HG03469 (cell line): Measurements from ENCODE around the gene NR2F1-AS1.
"Not testable (repeated sequence)": the region's sequence is repeated elsewhere in the genome, so short reads cannot be mapped to it uniquely, and the experiment has no call there.

Experiments used
- ATAC-seq: cut with Tn5 transposase; IDR thresholded peaks from one replicate; pipeline ENCODE4 v1.9.1; 2021; ENCODE audit warnings: mild to moderate bottlenecking, moderate library complexity, moderate number of reproducible peaks; ENCODE audit not compliant: unreplicated experiment

The NR2F1-AS1 gene

GRCh38 chr5:93401634-93402213 lies 179.3 kb downstream of the NR2F1-AS1 start:
- ATAC-seq, result no peak

DNA sequence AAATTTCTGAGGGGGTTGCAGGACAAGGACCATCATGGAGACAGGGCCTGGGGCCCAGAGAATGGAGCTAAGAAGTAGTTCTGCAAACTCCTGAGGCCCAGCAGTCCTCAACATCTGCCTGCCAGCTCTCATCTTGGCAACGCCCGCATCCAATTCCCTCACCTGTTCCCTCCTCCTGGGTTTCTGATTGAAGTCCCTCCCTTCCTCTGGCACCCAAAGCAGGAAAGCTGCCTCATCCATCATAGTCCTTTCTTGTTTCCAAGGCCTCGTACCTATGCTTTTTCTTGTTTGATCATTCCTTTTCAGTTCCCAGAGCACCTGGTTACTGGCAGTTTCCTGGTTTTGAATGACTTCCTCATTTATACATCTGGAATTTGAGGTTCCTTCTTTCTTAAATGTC lies 181.3 kb downstream of the NR2F1-AS1 start:
- ATAC-seq, result no peak

DNA sequence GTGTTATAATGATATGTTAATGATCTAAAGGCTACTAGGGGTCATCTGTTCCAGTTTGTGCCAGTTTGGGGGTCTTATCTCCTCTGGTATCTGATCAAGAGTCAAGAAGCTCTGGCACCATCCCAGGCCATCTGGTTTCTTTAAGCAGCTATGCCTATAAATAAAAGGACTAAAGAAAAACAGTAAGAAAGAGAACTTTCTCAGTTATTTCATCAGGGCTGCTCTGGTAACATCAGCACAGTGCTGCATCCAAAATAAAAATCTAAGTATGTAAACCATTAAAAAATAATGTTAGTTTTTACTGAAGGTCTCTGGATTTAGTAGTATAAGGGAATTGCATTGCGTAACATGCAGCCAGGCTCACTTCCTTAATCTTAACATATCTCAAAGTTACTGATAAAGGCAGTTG lies 185.0 kb downstream of the NR2F1-AS1 start:
- no peak for ATAC-seq

DNA sequence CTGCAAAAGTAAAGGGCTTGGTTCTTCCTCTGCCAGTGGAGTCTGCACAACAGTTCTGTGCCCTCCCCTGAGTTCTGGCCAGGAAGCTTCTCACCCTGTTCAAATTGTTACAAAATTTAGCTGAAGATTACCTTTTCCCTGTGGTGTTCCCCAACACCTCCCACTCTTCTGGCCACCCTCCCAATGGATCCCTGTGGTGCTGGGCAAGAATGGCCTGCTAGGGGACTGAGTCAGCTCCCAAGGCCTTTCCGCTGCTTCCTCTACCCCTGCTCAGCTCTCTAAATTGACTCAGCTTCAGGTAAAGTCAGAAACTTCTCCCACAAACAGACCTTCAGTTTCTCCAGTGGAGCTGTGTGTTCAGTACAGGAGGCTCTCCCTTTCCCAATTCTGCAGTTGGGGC lies 186.0 kb downstream of the NR2F1-AS1 start:
- ATAC-seq, result no peak

DNA sequence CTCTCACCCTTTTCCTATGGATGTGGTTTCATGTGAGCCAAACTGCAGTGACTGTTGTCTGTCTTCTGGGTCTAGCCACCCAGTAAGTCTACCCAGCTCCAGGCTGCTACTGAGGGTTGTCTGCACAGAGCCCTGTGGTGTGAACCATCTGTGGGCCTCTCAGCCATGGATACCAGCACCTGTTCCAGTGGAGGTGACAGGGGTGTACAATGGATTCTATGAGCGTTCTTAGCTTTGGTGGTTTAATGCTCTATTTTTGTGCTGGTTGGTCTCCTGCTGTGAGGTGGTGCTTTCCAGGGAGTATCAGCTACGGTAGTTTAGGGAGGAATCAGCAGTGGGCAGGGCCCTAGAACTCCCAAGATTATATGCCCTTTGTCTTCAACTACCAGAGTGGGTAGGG lies 186.7 kb downstream of the NR2F1-AS1 start:
- no peak for ATAC-seq

DNA sequence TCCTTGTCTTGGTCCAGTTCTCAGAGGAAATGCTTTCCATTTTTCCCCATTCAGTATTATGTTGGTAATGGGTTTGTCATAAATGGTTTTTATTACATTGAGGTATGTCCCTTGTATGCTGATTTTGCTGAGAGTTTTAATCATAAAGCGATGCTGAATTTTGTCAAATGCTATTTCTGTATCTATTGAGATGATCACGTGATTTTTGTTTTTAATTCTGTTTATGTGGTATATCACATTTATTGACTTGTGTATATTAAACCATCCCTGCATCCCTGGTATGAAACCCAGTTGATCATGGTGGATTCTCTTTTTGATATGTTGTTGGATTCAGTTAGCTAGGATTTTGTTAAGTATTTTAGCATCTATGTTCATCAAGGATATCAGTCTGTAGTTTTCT lies 189.8 kb downstream of the NR2F1-AS1 start:
- not testable (repeated sequence) for ATAC-seq

DNA sequence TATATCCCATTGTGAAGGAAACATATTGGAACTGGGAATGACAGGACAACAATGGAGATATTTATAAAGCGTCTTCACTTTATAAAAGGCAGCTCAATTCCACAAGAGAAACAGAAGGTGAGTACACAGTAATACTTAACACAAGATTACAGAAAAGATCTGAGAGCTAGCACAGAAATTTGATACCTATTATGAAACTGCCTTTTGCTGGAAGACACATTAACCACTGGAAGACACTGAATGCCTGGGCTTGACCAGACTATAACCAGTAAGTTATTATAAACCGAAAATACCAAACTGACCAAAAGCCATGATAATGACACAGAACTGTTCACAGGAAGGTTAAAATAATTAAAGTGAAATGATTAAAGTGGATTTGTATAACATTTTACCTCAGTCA lies 195.4 kb downstream of the NR2F1-AS1 start:
- no peak for ATAC-seq

GRCh38 chr5:93384995-93385394 lies 196.0 kb downstream of the NR2F1-AS1 start:
- ATAC-seq, result no peak

- ATAC-seq, result no peak
Measured at GRCh38 chr5:93384026-93384425, 197.0 kb downstream of the NR2F1-AS1 start.

GRCh38 chr5:93382188-93382825 lies 198.7 kb downstream of the NR2F1-AS1 start:
- no peak for ATAC-seq

DNA sequence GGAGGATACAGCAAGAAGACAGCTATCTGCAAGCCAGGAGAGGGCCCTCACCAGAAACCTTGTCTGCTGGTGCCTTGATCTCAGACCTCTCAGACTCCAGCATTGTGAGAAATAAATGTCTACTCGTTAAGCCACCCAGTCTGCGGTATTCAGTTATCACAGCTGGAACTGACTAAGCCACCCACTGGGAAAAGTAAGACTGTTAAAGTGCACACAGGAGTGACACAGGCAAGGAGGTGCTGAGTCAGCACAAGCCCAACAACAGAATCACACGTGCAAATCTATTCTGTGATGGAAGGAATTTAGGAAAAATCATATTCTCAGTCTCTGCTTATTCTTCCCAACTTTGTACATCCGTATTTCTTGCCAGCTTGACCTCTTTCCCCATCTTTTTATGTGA lies 200.0 kb downstream of the NR2F1-AS1 start:
- no peak for ATAC-seq

DNA sequence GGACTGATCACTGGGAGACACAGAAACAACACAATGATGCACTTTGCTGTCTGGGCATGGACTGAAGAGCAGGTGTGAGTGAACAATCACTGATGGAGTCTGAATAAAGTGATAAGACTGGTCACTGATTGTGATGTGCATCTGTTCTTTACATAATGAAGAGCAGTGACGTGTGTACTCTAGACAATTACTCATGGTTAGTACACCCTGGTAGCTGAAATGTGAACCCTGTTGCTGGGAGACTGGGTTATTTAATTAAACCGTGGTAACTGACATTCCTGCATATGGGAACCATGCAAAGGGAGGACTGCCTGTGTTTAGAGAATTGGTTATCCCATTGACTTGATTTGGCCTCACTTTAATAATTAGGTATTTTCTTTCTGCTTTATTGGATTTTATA lies 202.9 kb downstream of the NR2F1-AS1 start:
- ATAC-seq, result no peak

DNA sequence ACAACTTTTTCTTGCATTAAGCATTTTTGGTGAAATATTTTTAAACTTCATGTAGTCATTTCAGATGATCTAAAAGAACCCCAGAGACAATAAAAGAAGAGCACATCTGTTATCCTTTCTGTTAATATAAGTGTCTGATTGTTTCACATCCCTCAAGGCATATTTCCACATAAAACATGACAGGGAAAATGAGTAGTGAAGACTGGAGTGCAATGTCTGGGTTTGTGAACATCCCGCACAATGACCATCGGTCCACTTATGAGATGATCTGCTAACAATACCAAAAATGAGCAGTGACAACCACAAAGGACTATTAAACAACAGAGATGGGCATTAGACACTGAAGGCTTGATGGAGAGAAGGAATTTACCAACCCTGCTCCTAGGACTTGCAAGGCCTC lies 209.1 kb downstream of the NR2F1-AS1 start:
- no peak for ATAC-seq

DNA sequence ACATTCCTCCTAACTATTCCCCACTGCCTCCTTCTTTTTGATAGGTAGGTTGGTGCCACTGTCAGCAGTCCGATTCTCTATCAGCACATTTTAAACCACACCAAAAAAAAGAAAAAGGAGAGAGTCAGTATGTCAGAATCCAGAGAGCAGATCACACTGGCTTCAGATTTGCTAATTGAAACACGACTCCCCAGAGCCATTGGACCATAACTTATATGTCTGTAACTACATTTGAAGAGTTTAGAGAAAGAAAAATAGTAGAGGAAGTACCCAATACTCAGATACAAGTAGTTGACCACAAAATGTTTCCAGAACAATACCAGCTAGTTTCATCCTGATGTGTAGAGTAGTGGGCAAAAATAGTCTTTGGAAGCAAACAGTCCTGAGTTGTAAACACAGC lies 216.6 kb downstream of the NR2F1-AS1 start:
- ATAC-seq, result no peak

DNA sequence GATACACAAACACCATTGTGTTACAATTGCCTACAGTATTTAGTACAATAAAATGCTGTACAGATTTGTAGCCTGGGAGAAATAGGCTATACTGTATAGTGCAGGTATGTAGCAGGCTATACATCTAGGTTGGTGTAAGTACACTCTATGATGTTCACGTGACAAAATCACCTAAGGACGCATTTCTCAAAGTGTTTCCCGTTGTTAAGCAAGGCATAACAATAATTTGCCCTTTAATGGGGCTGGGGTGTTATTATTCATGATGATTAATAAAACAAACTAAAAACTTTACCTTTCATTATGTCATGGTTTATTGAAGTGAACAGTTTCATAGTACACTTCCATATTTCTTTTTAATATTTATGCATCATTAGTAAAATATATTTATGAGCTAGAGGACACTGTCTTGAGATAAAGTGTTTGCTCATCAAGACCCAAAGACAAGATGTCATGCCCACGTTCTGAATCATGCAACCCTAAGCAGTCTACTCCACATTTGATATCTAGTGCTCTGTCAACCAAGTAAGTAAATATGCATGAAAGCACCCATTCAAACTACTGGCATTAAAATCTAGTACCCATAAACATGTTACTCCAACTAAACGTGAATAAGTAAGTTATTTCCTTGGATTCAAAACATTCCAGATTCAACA lies 220.5 kb downstream of the NR2F1-AS1 start:
- ATAC-seq, result no peak

- no peak for ATAC-seq
Measured at GRCh38 chr5:93359960-93360305, 221.1 kb downstream of the NR2F1-AS1 start.
